Measurements from ENCODE around the gene LCT. TPM values are rescaled to one million over a fixed set of nuclear protein-coding genes. Genes with fewer than 3 reads are reported as not detected.

LCT gene
- total RNA-seq, 1 donor from 2014 or later: not detected

DNA sequence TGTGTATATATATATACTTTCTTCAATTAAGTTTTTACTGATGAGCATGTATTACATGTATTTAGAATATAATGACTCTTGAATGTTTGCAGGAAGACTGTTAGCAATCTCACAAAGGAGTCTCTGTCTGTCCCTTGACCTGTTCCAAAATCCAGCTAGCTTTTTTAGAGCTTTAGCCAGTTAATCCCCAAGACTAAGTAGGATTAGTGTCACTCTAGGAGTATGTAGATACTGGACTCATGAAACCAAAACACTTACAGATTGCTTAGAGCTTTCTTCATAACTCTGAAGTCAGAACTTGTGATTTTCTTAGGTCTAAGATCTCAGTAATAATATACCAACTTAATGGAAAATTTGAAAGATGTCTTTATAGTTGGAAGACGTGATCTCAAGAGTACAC is 93.1 kb downstream of the LCT start:
- DNase-seq (ENCODE audit: low read depth): no peak

DNA sequence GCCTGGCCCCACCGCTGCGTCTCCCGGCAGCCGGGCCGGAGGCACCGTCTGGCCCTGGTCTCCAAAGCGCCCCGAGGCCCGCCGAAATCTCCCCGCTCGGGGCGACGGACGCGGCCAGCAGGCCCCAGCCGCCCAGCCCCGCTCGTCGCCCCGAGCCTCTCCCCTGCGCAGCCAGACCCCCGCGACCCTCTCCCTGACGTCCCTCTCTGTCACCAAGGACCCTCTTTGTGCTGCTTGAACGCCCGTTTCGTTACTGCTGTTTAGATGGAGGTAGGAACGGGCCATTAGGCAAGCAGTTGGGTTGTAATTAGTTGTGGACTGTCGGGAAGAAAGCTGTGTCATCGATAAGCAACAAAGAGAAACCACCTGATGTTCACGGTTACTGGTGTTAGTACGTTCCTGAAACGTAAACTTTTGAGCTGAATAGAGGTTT is 94.6 kb downstream of the LCT start:
- DNase-seq (ENCODE audit: low read depth): peak; percentile 46

DNA sequence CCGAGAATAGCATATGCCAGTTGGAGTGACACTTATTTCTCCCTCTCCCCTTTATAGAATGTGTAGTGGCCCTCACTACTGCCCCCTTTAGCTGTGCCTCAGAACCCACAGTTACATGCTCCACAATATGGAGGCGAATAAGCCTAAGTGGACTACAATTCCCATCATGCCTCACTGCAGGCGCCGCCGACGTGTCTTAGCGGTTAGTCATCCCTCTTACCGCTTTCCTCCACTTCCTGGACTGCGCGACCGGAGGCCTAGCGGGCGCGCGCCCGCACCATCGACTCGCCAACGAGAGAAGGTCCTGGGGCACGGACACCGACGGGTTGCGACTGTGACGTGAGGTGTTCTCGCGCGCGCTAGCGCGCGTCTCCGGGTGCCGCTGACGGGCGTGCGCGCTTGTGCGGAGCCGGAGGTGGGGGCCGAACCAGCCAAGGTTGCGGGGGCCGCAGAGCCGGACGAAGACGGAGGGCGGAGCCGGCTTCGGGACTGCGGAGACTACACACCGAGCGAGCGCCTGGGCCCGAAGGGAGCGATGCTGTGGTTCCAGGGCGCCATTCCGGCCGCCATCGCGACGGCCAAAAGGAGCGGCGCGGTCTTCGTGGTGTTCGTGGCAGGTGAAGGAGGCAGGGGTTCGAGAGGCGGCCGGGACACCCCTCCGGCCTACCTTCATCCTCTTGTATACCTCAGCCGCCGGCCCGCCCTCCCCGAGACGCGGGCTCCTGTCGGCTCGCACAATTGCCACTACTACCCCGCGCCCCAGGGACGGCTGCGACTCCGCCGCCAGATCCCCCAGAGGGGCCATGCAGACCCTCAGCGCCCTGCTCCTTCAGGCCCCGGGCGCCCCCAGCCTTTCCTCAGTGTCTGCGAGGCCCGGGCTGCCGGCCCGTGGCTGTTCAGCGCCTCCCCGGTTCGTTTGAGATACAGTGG is 95.3 kb downstream of the LCT start, which contains the start of gene UBXN4:
Gene UBXN4, plus strand, starts transcription at position 461 of the 930 bp plus-strand sequence. Its CDS starts 75 bp downstream, at position 536.
- DNase-seq (ENCODE audit: low read depth): peak; percentile 99

DNA sequence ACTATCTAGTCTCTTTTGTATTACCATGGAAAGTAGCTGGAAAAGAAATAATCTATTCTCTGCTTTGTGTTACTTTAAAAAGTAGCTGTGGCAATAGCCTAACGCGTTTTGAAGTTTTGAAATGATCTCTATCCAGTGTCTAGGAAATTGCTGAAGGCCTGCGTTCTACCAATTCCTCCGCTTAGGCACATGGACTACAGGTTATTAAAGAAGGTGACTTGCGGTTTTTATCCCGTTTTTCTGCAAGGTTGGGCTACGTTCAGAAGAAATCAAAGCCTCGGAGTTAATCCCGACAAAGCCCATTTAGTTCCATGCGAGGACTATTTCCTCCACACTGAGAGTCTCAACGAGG is 96.0 kb downstream of the LCT start:
- DNase-seq (ENCODE audit: low read depth): no peak

DNA sequence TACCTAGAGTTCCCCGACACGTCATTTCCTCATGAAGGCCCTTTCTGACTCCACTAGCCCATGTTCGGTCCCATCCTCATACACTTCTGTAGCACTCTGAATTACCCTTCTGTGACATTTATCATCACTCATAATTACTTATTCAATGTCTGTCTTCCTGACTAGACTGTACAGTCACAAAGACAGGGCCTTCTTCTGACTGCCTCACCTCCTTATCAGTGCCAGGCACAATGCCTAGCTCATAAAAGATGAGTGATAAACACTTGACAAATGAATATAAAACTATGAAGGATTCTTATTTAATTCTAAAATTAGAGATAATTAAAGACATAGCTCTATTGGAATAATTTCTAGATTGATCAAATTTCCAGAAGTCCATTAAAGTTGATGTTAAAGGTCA is 96.8 kb downstream of the LCT start:
- no peak for DNase-seq (ENCODE audit: low read depth)

Other genes with a start within 250 kb of the LCT start
- 69.0 and 73.7 TPM in 2 replicates for gene UBXN4, start 95.3 kb downstream of the LCT start, total RNA-seq
- gene MCM6, start 39.3 kb upstream of the LCT start, total RNA-seq: 5.5 and 7.0 TPM in 2 replicates
- gene DARS1, start 148.4 kb upstream of the LCT start, total RNA-seq: 76.5 and 84.3 TPM in 2 replicates